Calu3 (cell line): Measurements from ENCODE around the gene IL1F10. TPM values are rescaled to one million over a fixed set of nuclear protein-coding genes. Genes with fewer than 3 reads are reported as not detected.

Experiments used
- BruUV-seq: library from RNA; stranded (reverse); fragments of 400-500 nt; replicated peaks from 2 replicates; lab custom pipeline; 2021; lab: Mats Ljungman, UMichigan
- CTCF ChIA-PET: fragments of 300-600 bp; sonication (Branson Sonifier 250); formaldehyde crosslinking; loops from one replicate; lab custom pipeline; 2022; ENCODE audit warnings: antibody characterized with exemption; lab: Charles Lee
- DNase-seq: peaks from one replicate; pipeline ENCODE4 v3.0.0; 2022
- H3K27ac Mint-ChIP-seq: one replicate; pipeline ENCODE4 v1.8.0; 2022; ENCODE audit warnings: mixed read lengths; ENCODE audit not compliant: unreplicated experiment
- H3K27me3 Mint-ChIP-seq: one replicate; pipeline ENCODE4 v1.8.0; 2022; ENCODE audit warnings: mixed read lengths; ENCODE audit not compliant: unreplicated experiment
- H3K36me3 Mint-ChIP-seq: one replicate; pipeline ENCODE4 v1.8.0; 2022; ENCODE audit warnings: mild to moderate bottlenecking, moderate library complexity, mixed read lengths; ENCODE audit not compliant: insufficient read depth, unreplicated experiment
- H3K4me1 Mint-ChIP-seq: one replicate; pipeline ENCODE4 v1.8.0; 2022; ENCODE audit warnings: mild to moderate bottlenecking, low read depth, mixed read lengths; ENCODE audit not compliant: unreplicated experiment
- H3K4me3 Mint-ChIP-seq: one replicate; pipeline ENCODE4 v1.8.0; 2022; ENCODE audit warnings: mild to moderate bottlenecking, low read depth, moderate library complexity, mixed read lengths; ENCODE audit not compliant: unreplicated experiment
- H3K9me3 Mint-ChIP-seq: one replicate; pipeline ENCODE4 v1.8.0; 2022; ENCODE audit warnings: low read depth, mixed read lengths; ENCODE audit not compliant: unreplicated experiment
- intact Hi-C: fragments of 100-400 bp; cut with micrococcal nuclease; formaldehyde crosslinking; loops from one replicate; pipeline ENCODE4 v1.10.0; 2022; ENCODE audit not compliant: unreplicated experiment
- total RNA-seq: library from RNA; stranded (reverse); gene quantifications from 2 replicates; pipeline ENCODE4 v1.2.3, GENCODE V29; 2022
- TF ChIP-seq, protein P1 (sequence below): fragments of 200-600 bp; IDR thresholded peaks from one replicate; pipeline ENCODE4 v1.8.0; 2022; ENCODE audit warnings: antibody characterized with exemption; ENCODE audit not compliant: unreplicated experiment

The IL1F10 gene
- total RNA-seq, 1 experiment from 2014 or later, result not detected

DNA sequence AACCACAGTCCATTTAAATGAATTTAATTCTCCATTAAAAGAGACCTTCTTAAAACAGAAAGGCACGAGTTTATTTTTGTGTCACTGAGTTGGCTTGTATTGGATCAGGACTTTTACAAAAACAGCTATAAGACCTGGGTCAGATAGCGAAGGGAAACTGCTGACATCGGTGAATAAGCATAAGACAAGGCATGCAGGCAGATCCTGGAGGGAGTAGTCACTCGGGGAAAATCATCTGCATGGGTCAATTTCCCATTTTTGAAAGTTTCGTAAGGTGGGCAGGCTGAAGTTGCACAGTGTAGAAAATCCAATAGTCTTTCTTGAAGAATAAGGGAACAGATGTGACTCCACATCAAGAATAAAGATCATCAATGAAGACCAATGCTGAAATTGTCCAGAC, 28.1 kb upstream of the IL1F10 start:
- no peaks in the 10 kb centered on the region for H3K36me3 Mint-ChIP-seq
- H3K4me3 Mint-ChIP-seq, result no peak overlapping the region
- TF ChIP-seq, protein P1, sequence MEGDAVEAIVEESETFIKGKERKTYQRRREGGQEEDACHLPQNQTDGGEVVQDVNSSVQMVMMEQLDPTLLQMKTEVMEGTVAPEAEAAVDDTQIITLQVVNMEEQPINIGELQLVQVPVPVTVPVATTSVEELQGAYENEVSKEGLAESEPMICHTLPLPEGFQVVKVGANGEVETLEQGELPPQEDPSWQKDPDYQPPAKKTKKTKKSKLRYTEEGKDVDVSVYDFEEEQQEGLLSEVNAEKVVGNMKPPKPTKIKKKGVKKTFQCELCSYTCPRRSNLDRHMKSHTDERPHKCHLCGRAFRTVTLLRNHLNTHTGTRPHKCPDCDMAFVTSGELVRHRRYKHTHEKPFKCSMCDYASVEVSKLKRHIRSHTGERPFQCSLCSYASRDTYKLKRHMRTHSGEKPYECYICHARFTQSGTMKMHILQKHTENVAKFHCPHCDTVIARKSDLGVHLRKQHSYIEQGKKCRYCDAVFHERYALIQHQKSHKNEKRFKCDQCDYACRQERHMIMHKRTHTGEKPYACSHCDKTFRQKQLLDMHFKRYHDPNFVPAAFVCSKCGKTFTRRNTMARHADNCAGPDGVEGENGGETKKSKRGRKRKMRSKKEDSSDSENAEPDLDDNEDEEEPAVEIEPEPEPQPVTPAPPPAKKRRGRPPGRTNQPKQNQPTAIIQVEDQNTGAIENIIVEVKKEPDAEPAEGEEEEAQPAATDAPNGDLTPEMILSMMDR, result no peak
- no peaks in the 10 kb centered on the region for H3K27me3 Mint-ChIP-seq
- no peaks in the 10 kb centered on the region for H3K9me3 Mint-ChIP-seq
- CTCF ChIA-PET, result no interaction called here
- intact Hi-C loops, result no loop called here
- H3K27ac Mint-ChIP-seq, result peak overlapping the region; percentile 8
- peaks cover 28% of the 10 kb centered on the region for H3K4me1 Mint-ChIP-seq
- DNase-seq, result no peak
- no TSS peak for BruUV-seq

- Mint-ChIP-seq H3K9me3 (peaks cover 4% of the 10 kb centered on the region), H3K27me3 (no peaks in the 10 kb centered on the region), H3K4me3 (no peak overlapping the region), H3K27ac (no peak overlapping the region), H3K4me1 (peaks cover 28% of the 10 kb centered on the region), H3K36me3 (no peaks in the 10 kb centered on the region)
- CTCF ChIA-PET, result interaction anchor here (1.0 kb wide), 1 partner anchor 36 kb away, joined by 3 read pairs; no protein-coding TSS in a partner anchor
- intact Hi-C loops, result loop anchor here (2.0 kb wide), 1 partner anchor 37 kb away; no protein-coding TSS in a partner anchor
- BruUV-seq, result no TSS peak
- DNase-seq, result peak; percentile 35
- TF ChIP-seq, protein P1, result peak; percentile 34
Observed at GRCh38 chr2:113041871-113042270, 25.9 kb upstream of the IL1F10 start.

DNA sequence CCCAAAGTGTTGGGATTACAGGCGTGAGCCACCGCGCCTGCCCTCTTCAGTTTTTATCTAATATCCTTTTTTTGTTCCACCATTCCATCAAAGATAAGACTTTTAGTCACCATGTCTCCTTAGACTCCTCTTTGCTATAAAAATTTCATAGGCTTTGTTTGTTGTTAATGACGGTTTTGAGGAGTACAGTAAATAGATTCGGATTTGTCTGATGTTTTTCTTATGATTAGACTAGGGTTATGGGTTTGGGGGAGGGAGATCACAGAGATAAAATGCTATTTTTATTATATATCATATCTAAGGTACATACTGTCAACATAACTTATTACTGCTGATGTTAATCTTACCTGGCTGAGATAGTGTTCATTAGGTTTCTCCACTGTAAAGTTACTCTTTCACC, 21.3 kb upstream of the IL1F10 start:
- BruUV-seq, result no TSS peak
- DNase-seq, result no peak
- Mint-ChIP-seq H3K4me1 (no peaks in the 10 kb centered on the region), H3K9me3 (peaks cover 7% of the 10 kb centered on the region), H3K36me3 (no peaks in the 10 kb centered on the region), H3K4me3 (no peak overlapping the region), H3K27ac (no peak overlapping the region), H3K27me3 (no peaks in the 10 kb centered on the region)
- CTCF ChIA-PET, result no interaction called here
- intact Hi-C loops, result no loop called here
- TF ChIP-seq, protein P1, result no peak

DNA sequence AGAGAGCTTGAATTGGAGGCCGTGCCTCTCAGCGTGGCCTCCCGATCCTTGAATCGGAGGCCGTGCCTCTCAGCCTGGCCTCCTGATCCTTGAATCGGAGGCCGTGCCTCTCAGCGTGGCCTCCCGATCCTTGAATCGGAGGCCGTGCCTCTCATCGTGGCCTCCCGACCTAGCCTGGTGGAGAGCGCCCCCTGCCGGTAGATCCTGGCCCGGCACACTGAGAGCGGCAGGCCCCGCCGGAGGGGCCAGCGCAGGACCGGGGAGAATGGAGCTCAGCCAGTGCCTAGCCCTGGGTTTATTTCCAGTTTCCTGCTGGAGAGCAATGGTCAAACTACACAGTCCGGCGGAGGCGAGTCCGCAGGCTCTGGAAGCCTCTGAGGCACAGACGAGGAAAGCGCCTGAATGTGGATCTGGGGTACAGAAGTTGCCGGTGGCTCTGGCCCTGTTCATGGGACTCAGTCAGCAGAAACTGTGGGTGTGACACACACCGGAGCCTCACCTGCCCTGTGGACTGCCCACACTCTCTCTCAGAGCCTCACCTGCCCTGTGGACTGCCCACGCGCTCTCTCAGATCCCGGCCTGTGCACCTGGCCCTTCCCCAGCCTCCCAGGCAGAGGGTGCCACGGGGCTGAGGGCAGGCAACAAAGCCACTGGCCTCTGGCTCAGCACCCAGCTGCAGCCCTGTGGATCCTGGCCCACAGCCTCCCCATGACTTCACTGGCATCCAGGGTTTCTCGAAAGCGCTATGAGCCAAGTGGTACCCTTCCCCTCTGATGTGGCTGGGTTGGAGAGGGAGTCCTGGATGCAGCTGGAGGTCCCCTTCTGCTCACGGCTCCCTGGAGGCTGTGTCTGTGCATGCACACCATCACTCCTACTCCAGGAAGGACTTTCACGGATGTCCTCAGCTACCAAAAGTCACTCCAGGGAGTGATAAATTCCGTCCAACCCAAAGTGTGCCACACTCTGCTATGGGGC, 16.6 kb upstream of the IL1F10 start:
- Mint-ChIP-seq H3K4me3 (no peak overlapping the region), H3K4me1 (peaks cover 11% of the 10 kb centered on the region), H3K9me3 (peaks cover 12% of the 10 kb centered on the region), H3K36me3 (no peaks in the 10 kb centered on the region), H3K27ac (no peak overlapping the region), H3K27me3 (no peaks in the 10 kb centered on the region)
- intact Hi-C loops, result no loop called here
- TF ChIP-seq, protein P1, result no peak
- no TSS peak for BruUV-seq
- CTCF ChIA-PET, result interaction anchor here (0.7 kb wide), 1 partner anchor 168 kb away, joined by 3 read pairs; no protein-coding TSS in a partner anchor
- DNase-seq, result no peak
